Measurements from ENCODE around the gene SLC12A7.
"Not testable (repeated sequence)": the region's sequence is repeated elsewhere in the genome, so short reads cannot be mapped to it uniquely, and the experiment has no call there.

Gene SLC12A7

GRCh38 chr5:1111727-1112289 lies at the start of gene SLC12A7:
SLC12A7 (minus strand) TSS chr5:1112063; CDS start chr5:1111991, 72 bp downstream.
- DNase-seq (ENCODE audit: low spot score), result peak; percentile 39

DNA sequence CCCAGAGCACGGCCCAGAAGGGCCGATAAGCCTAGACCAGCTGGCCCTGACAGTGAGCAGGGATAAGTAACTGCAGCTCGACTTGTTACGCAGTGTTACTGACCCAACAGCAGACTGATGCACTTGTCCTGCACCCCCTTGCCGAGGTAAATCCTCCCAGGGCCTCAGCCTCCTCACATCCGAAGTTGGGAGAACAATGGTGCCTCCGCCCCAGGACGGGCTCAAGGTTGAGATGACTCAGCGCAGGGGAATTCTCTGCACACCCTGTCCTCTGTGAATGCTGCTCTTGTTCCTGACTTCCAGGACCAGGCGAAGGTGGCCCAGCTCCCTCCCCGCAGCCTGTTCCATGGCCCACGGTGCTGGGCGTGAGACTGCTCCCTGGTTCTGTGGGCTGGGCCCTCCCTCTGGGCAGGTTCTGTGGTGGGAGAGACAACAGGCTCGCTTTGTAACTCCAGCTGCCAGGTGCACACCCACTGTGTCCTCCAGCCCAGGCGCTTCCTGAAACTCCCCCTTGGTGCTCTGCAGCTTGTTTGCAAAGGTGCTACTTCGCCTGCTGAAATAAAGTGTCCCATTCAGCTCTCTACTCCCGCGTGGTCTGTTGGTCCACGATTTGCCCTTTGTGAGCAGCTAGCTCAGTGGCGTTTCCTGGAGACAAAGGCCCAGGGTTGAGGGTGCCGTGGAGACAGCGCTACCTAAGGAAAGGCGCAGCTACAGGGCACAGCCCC lies 49.4 kb upstream of the SLC12A7 start:
- DNase-seq (ENCODE audit: low spot score), result no peak

GRCh38 chr5:1159774-1160406 lies 48.0 kb upstream of the SLC12A7 start:
- no peak for DNase-seq (ENCODE audit: low spot score)

DNA sequence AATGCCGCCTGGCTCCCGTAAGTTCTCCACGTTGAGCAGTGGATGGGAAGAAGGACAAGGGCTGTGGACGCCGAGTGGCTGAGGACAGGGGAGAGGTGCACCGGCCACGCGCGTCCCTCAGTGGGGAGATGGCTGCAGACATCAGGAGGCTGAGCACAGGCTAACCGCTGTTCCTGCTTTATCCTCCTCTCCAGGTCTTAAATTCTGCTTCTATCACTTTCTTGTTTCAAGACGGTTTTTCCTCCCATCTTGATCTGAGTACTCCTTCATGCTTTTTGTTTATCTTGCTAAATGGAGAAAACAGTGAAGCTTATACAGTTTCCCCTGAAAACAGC lies 47.4 kb upstream of the SLC12A7 start:
- no peak for DNase-seq (ENCODE audit: low spot score)

DNA sequence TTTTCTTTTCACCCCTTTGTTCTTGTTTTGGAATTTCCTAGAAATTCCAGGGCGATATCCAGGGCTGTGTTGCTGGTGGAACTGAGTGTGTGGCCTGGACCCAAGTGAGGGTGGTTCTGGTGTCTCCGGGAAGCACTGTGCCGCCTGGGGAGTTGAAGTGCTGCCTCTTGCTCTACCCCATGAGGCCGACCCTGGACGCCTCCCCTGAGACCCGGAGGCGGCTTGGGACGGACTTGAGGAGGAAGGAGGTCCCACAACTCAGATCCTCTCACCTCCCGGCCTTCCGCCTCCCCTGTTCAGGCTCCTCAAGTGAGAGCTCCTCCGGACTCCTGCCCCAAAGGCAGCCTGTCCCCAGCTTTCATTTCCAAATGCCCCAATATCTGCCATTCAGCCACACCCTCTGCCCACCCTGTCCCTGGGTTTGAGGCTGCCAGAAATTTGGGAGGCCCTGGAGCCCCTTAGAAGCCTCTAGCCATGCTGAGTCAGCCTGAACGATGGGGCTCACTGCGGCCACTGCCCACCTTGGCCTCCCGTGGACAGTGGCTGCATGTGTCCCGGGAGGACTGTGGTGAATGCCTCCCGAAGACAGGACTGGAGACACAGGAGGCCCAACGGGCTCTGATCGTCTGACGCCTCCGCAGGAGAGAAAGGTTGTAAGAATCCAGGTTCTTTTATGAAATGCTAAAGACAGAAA lies 46.9 kb upstream of the SLC12A7 start:
- DNase-seq (ENCODE audit: low spot score), result no peak

- not testable (repeated sequence) for DNase-seq (ENCODE audit: low spot score)
Measured at GRCh38 chr5:1157461-1157986, 45.7 kb upstream of the SLC12A7 start.

- no peak for DNase-seq (ENCODE audit: low spot score)
Measured at GRCh38 chr5:1156754-1157460, 45.0 kb upstream of the SLC12A7 start.

DNA sequence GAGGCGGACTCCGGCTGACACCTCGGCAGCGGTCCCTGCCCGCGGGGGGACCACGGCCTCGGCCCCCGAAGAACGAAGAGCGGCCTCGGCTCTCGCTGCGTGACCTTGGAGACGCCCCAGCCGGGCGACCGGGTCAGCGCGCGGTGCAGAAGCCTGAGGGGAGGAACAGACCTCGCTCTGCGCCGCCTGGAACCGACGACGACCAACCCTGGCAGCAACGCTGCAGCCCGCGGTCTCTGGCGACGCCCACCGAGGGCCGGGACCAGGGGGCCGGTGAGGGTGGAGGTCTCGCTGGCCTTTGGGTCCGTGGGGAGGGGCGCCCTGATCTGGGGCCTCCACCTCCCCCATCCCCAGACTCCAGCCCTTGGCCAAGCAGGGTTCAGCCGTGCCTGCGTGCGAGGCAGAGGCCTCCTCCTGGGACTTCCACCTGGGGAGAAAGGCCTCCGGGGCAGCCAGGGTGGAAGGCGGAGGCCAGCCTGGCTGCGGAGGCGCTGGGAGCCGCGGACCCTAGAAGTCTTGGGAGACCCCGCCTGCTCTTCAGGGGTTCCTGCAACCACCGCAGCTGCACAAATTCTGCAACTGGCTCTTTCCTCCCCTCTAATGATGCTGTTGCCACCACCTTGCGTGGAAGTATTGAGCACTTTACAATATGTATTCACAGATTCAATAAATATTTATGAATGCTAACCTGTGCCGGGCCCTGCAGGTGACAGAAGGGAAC lies 44.3 kb upstream of the SLC12A7 start:
- no peak for DNase-seq (ENCODE audit: low spot score)

DNA sequence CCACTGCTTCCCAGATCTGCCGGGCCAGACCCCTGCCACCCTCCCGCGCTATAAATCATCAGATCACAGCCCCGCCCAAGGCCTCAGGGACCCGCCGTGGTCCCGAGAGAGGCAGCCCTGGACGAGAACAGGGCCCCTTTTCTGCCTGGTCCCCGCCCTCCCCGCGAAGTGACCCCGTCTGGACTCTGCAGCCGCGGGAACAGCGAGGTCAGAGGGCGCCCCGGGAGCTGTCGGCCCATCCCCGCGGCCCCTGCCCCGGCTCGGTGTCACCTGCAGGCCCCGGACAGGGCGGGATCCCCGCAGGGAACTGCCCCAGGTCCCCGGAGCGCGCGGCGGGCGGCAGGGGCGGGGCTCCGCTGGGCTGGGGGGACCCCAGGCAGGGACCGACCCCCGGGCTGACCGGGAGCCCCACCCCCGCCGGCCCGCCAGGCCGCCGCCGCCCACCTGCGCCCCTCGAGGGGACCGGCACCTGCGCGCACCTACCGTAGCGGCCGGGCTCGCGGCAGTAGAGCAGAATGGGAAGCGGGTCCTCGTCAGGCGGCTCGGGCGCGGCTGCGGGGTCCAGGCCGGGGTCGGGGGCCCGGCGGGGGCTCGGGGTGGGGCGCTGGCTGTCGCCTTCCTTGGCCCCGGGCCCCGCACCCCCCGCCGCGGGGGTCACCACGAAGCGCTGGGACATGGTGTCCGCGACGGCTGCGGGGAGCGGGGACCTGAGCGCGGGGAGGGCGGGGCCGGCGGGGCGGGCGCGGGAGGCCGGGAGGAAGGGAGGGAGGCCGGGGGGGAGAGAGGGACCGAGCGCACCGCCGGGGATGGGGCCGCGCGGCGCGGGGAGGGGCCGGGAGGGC lies 43.5 kb upstream of the SLC12A7 start:
- no peak for DNase-seq (ENCODE audit: low spot score)

- DNase-seq (ENCODE audit: low spot score), result no peak
Measured at GRCh38 chr5:1153428-1153827, 41.6 kb upstream of the SLC12A7 start.

DNA sequence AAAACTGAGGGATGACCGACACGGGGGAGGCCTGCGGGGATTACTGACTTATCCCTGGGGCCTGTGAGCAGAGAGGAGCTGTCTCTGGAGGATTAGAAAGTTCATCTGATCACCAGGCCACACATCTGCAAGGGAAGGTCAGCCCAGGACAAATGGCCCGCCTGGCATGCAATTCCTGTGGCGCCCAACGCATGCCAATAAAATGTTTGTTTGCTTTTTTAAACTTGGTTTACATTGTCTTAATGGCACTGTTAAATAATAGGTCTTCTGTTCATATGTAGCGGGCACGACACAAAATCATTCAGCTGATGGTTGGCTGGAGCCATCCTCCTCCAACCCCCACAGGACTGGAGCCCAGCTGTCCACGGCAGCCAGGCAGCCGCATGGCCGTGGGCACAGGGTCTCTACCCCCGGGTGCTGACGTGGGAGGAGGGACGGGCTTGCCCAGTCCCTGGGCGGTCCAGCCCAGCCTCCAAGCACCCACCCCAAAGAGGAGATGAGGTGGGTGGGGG lies 41.0 kb upstream of the SLC12A7 start:
- no peak for DNase-seq (ENCODE audit: low spot score)

GRCh38 chr5:1152156-1152555 lies 40.3 kb upstream of the SLC12A7 start:
- DNase-seq (ENCODE audit: low spot score), result no peak

DNA sequence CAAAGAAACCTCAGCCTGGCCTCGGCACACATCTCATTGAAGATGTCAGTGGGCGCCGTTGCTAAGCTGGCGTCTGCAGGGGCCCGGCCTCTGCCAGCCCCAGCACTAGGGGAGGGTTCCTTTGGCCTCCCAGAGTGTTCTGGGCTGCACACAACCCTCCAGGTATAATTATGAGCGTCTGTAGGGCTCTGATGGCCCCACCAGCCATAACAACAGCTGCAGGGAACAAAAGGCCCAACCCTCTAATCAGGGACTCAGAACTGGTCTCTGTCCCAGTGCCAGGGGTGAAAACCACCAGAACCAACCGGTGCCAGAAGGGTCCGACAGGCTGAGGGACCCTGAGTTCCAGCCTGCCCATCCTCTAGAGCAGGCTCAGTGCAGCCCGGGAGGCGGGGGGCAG lies 39.5 kb upstream of the SLC12A7 start:
- DNase-seq (ENCODE audit: low spot score), result no peak

DNA sequence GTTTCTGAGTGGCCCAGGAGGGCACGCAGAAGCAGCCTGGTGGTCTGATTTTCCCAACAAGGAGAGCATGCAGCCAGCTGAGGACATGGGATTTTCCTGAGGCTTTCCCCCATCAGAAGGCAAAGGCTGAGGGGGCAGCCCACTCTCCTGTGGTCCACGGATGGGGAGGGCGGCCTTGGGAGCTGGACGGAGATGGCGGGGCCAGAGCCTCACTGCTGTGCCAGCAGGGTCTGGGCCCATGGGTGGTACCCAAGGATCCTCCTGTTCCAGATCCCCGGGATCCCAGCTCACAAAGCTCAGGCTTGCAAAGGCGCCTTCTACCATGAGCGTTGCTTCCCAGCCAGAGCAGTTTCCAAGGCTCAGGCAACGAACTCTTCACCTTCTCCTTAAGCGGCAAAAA lies 39.0 kb upstream of the SLC12A7 start:
- DNase-seq (ENCODE audit: low spot score), result no peak

- DNase-seq (ENCODE audit: low spot score), result no peak
Measured at GRCh38 chr5:1144638-1145396, 33.0 kb upstream of the SLC12A7 start.

- no peak for DNase-seq (ENCODE audit: low spot score)
Measured at GRCh38 chr5:1144089-1144488, 32.2 kb upstream of the SLC12A7 start.

GRCh38 chr5:1143670-1143951 lies 31.7 kb upstream of the SLC12A7 start:
- no peak for DNase-seq (ENCODE audit: low spot score)

DNA sequence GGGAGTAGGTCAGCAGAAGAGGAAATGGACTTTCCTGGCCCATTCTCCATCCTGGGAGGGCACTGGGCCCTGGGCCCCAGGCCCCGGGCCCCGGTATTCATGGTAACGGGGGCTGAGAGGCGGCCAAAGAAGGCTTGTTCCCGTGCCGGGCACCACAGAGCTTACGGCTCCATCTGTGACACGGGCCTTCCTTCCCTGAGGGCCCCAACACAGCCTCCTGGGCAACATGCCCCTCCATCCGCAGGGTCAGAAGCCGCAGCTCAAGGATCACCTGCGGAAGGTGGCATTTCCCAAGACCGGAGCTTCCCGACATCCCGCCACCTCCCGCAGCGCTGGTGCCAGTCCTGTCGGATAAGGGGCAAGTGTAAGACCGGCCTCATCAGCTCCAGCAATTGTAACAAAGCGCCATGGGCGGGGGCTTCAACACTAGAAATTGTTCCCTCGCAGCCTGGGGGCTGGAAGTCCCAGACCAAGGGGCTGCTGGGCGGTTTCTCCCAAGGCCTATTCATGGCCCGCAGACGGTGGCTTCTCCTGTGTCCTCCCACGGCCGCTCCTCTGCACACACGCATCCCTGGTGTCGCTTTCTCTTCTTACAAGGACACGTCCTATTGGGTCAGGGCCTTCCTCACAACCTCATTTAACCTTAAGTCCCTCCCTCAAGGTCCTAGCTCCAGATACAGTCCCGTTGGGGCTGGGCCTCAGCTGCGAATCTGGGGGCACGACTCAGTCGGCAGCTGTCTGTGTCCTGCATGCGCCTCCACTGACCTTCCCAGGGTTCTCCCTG lies 31.2 kb upstream of the SLC12A7 start:
- no peak for DNase-seq (ENCODE audit: low spot score)

DNA sequence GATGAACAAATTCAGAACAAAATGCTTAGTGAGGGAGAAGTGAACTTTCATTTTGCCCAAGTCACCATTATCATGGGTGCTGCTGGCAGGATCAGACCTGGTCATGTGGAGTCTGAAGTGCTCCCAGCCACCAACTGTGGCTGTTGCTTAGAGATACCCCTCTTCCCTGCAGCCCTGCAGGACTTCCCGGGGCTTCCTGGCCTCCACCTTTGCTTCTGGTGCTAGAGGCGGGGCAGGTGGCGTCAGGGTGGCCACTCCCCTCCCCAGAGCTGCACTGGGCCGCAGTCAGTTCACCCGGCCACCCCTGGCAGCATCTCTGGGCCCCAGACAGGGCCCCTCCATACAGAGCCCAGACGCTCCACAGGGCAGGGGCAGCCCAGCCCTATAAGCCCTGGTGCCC lies 30.0 kb upstream of the SLC12A7 start:
- no peak for DNase-seq (ENCODE audit: low spot score)
